ENCODE results near the gene CEP250. TPM values are rescaled to one million over a fixed set of nuclear protein-coding genes. Genes with fewer than 3 reads are reported as not detected.
A peak's percentile ranks its signal among the peaks of the same experiment; 100 is the strongest.

The CEP250 gene
- total and polyA plus RNA-seq, 4 experiments from 2014 or later = 4.4 to 76.9 (median 42.7) TPM

DNA sequence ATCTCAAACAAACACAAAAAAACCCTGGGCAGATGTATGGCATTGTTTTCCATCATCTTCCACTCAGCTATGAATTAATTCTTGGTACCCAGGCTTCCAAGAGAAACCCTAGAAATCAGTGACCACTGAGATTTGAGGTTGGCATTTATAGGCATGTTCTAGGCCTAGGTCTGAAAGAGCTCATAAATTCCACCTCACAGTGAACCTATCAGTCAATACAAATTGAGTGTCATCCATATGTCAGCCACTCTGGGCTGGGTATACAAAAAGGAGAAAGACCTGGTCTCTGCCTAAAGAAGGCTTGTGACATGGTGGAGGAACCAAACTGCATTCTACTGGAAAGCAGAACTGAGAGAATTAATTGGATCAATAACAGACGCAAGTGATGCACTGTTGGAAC lies 43.9 kb downstream of the CEP250 start:
- Mint-ChIP-seq H3K4me1 (peaks cover 10 to 26% (median 13%) of the 10 kb centered on the region in 4 donors), H3K9me3 (peaks cover 0 to 2% (median 0%) of the 10 kb centered on the region in 8 donors), H3K27me3 (no peaks in the 10 kb centered on the region), H3K27ac (peak overlapping the region in 6 of 7 donors; percentile 28 to 91 (median 62)), H3K36me3 (peaks cover 79 to 92% of the 10 kb centered on the region in 2 donors), H3K4me3 (no peak overlapping the region)
- Histone ChIP-seq H3K4me3 (ENCODE audit: low read length in 2 of 2) (no peak overlapping the region), H3K4me1 (ENCODE audit: insufficient read depth, low read length) (no peaks in the 10 kb centered on the region), H3K36me3 (ENCODE audit: insufficient read depth, low read length) (peaks cover 94% of the 10 kb centered on the region), H3K27me3 (ENCODE audit: insufficient read depth, low read length) (no peaks in the 10 kb centered on the region), H3K27ac (ENCODE audit: low read depth, low read length) (no peak overlapping the region), H3K9me3 (ENCODE audit: control insufficient read depth in 1 of 2, low read length in 2 of 2) (no peaks in the 10 kb centered on the region)
- ChIA-PET CTCF (ENCODE audit: partially characterized antibody) (interaction anchor here (0.8 to 1.4 kb wide), 2 partner anchors 14 to 1093 kb away, joined by 3 read pairs; no protein-coding TSS in a partner anchor), POLR2A (ENCODE audit: partially characterized antibody) (no interaction called here)
- intact Hi-C loops (cut with micrococcal nuclease) = no loop called here
- no peak for DNase-seq

DNA sequence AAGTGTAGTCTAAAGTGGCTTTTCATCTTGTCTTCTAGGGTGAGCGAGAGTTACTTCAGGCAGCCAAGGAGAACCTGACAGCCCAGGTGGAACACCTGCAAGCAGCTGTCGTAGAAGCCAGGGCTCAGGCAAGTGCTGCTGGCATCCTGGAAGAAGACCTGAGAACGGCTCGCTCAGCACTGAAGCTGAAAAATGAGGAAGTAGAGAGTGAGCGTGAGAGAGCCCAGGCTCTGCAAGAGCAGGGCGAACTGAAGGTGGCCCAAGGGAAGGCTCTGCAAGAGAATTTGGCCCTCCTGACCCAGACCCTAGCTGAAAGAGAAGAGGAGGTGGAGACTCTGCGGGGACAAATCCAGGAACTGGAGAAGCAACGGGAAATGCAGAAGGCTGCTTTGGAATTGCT lies 47.0 kb downstream of the CEP250 start:
- Histone ChIP-seq H3K9me3 (ENCODE audit: control insufficient read depth in 1 of 2, low read length in 2 of 2) (no peaks in the 10 kb centered on the region), H3K4me1 (ENCODE audit: insufficient read depth, low read length) (peaks cover 13% of the 10 kb centered on the region), H3K27me3 (ENCODE audit: insufficient read depth, low read length) (no peaks in the 10 kb centered on the region), H3K27ac (ENCODE audit: low read depth, low read length) (no peak overlapping the region), H3K36me3 (ENCODE audit: insufficient read depth, low read length) (peaks cover 91% of the 10 kb centered on the region), H3K4me3 (ENCODE audit: low read length in 2 of 2) (no peak overlapping the region)
- no peak overlapping the region for H3K4me3 Mint-ChIP-seq
- H3K36me3 Mint-ChIP-seq = peaks cover 78 to 96% of the 10 kb centered on the region in 2 donors
- H3K4me1 Mint-ChIP-seq = peaks cover 15 to 23% (median 17%) of the 10 kb centered on the region in 4 donors
- intact Hi-C loops (cut with micrococcal nuclease) = no loop called here
- POLR2A ChIA-PET (ENCODE audit: partially characterized antibody) = interaction anchor here (2.5 kb wide), 1 partner anchor 11 kb away, joined by 6 read pairs; no protein-coding TSS in a partner anchor
- H3K27me3 Mint-ChIP-seq = no peaks in the 10 kb centered on the region
- no peak for DNase-seq
- peaks cover 0 to 2% (median 0%) of the 10 kb centered on the region in 8 donors for H3K9me3 Mint-ChIP-seq
- peak overlapping the region in 4 of 7 donors; percentile 25 to 75 (median 52) for H3K27ac Mint-ChIP-seq
- CTCF ChIA-PET (ENCODE audit: partially characterized antibody) = interaction anchor here (0.8 to 2.2 kb wide), 3 partner anchors 11 to 38 kb away, joined by 3 to 7 read pairs (median 6); no protein-coding TSS in a partner anchor

DNA sequence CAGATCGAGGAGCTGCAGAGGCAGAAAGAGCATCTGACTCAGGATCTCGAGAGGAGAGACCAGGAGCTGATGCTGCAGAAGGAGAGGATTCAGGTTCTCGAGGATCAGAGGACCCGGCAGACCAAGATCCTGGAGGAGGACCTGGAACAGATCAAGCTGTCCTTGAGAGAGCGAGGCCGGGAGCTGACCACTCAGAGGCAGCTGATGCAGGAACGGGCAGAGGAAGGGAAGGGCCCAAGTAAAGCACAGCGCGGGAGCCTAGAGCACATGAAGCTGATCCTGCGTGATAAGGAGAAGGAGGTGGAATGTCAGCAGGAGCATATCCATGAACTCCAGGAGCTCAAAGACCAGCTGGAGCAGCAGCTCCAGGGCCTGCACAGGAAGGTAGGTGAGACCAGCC lies 47.9 kb downstream of the CEP250 start:
- H3K27ac Mint-ChIP-seq = peak overlapping the region in 5 of 7 donors; percentile 27 to 84 (median 77)
- DNase-seq = no peak
- Histone ChIP-seq H3K27me3 (ENCODE audit: insufficient read depth, low read length) (no peaks in the 10 kb centered on the region), H3K4me1 (ENCODE audit: insufficient read depth, low read length) (peaks cover 13% of the 10 kb centered on the region), H3K27ac (ENCODE audit: low read depth, low read length) (no peak overlapping the region), H3K4me3 (ENCODE audit: low read length in 2 of 2) (no peak overlapping the region), H3K36me3 (ENCODE audit: insufficient read depth, low read length) (peaks cover 90% of the 10 kb centered on the region), H3K9me3 (ENCODE audit: control insufficient read depth in 1 of 2, low read length in 2 of 2) (no peaks in the 10 kb centered on the region)
- peaks cover 15 to 23% (median 17%) of the 10 kb centered on the region in 4 donors for H3K4me1 Mint-ChIP-seq
- no peaks in the 10 kb centered on the region for H3K27me3 Mint-ChIP-seq
- CTCF ChIA-PET (ENCODE audit: partially characterized antibody) = interaction anchor here (0.8 to 2.2 kb wide), 3 partner anchors 10 to 39 kb away, joined by 3 to 7 read pairs (median 6); no protein-coding TSS in a partner anchor
- peaks cover 0 to 2% (median 0%) of the 10 kb centered on the region in 8 donors for H3K9me3 Mint-ChIP-seq
- intact Hi-C loops (cut with micrococcal nuclease) = no loop called here
- H3K36me3 Mint-ChIP-seq = peaks cover 77 to 92% of the 10 kb centered on the region in 2 donors
- POLR2A ChIA-PET (ENCODE audit: partially characterized antibody) = interaction anchor here (2.5 kb wide), 1 partner anchor 12 kb away, joined by 6 read pairs; no protein-coding TSS in a partner anchor
- H3K4me3 Mint-ChIP-seq = no peak overlapping the region

DNA sequence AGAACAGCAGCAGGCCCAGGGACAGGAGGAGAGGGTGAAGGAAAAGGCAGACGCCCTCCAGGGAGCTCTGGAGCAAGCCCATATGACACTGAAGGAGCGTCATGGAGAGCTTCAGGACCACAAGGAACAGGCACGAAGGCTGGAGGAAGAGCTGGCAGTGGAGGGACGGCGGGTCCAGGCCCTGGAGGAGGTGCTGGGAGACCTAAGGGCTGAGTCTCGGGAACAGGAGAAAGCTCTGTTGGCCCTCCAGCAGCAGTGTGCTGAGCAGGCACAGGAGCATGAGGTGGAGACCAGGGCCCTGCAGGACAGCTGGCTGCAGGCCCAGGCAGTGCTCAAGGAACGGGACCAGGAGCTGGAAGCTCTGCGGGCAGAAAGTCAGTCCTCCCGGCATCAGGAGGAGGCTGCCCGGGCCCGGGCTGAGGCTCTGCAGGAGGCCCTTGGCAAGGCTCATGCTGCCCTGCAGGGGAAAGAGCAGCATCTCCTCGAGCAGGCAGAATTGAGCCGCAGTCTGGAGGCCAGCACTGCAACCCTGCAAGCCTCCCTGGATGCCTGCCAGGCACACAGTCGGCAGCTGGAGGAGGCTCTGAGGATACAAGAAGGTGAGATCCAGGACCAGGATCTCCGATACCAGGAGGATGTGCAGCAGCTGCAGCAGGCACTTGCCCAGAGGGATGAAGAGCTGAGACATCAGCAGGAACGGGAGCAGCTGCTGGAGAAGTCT lies 48.6 kb downstream of the CEP250 start:
- Histone ChIP-seq H3K27ac (ENCODE audit: low read depth, low read length) (no peak overlapping the region), H3K27me3 (ENCODE audit: insufficient read depth, low read length) (no peaks in the 10 kb centered on the region), H3K9me3 (ENCODE audit: control insufficient read depth in 1 of 2, low read length in 2 of 2) (no peaks in the 10 kb centered on the region), H3K36me3 (ENCODE audit: insufficient read depth, low read length) (peaks cover 92% of the 10 kb centered on the region), H3K4me3 (ENCODE audit: low read length in 2 of 2) (no peak overlapping the region), H3K4me1 (ENCODE audit: insufficient read depth, low read length) (peaks cover 13% of the 10 kb centered on the region)
- H3K36me3 Mint-ChIP-seq = peaks cover 80 to 92% of the 10 kb centered on the region in 2 donors
- no peaks in the 10 kb centered on the region for H3K27me3 Mint-ChIP-seq
- DNase-seq = no peak
- H3K4me1 Mint-ChIP-seq = peaks cover 15 to 23% (median 17%) of the 10 kb centered on the region in 4 donors
- H3K9me3 Mint-ChIP-seq = peaks cover 0 to 2% (median 0%) of the 10 kb centered on the region in 8 donors
- CTCF ChIA-PET (ENCODE audit: partially characterized antibody) = no interaction called here
- peak overlapping the region in 5 of 7 donors; percentile 18 to 80 (median 59) for H3K27ac Mint-ChIP-seq
- intact Hi-C loops (cut with micrococcal nuclease) = no loop called here
- POLR2A ChIA-PET (ENCODE audit: partially characterized antibody) = interaction anchor here (2.5 kb wide), 1 partner anchor 13 kb away, joined by 6 read pairs; no protein-coding TSS in a partner anchor
- H3K4me3 Mint-ChIP-seq = no peak overlapping the region

DNA sequence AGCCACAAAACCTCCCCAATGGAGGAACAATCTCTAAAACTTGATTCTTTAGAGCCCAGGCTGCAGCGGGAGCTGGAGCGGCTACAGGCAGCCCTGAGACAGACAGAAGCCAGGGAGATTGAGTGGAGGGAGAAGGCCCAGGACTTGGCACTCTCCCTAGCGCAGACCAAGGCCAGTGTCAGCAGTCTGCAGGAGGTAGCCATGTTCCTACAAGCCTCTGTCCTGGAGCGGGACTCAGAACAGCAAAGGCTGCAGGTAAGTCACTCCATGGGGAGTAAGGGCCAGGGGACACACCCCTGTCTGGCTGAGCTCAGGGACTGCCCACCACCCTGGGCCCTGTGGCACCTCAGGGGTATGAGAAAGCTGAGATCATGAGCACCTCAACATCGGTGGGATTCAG lies 49.4 kb downstream of the CEP250 start:
- Mint-ChIP-seq H3K9me3 (peaks cover 0 to under 1% (median 0%) of the 10 kb centered on the region in 8 donors), H3K27me3 (no peaks in the 10 kb centered on the region), H3K27ac (peak overlapping the region in 4 of 7 donors; percentile 13 to 55 (median 26)), H3K36me3 (peaks cover 78 to 92% of the 10 kb centered on the region in 2 donors), H3K4me1 (peaks cover 11 to 23% (median 17%) of the 10 kb centered on the region in 4 donors), H3K4me3 (no peak overlapping the region)
- Histone ChIP-seq H3K4me1 (ENCODE audit: insufficient read depth, low read length) (peaks cover 13% of the 10 kb centered on the region), H3K27ac (ENCODE audit: low read depth, low read length) (no peak overlapping the region), H3K36me3 (ENCODE audit: insufficient read depth, low read length) (peaks cover 92% of the 10 kb centered on the region), H3K27me3 (ENCODE audit: insufficient read depth, low read length) (no peaks in the 10 kb centered on the region), H3K9me3 (ENCODE audit: control insufficient read depth in 1 of 2, low read length in 2 of 2) (no peaks in the 10 kb centered on the region), H3K4me3 (ENCODE audit: low read length in 2 of 2) (no peak overlapping the region)
- ChIA-PET POLR2A (ENCODE audit: partially characterized antibody) (no interaction called here), CTCF (ENCODE audit: partially characterized antibody) (no interaction called here)
- intact Hi-C loops (cut with micrococcal nuclease) = no loop called here
- DNase-seq = no peak

DNA sequence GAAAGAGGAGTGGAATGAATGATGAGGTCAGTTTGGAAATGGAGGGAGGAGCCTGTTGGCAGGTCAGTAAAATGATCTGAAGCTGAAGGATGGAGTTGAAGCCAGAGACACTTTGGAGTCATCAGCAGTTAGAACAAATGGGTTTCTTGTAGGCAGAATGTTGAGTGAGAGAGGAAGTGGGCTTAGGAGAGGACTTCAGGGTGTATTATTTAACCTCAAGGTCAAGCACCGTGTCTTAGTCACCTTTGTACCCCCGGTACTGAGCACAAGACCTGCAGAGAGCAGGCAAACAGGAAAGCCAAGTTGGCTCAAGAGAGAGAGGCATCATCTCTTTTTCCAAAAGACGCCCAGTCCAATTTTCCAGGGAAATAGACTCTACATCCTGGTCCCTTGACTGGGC lies 50.8 kb downstream of the CEP250 start:
- H3K27ac ChIP-seq (ENCODE audit: low read depth, low read length) = no peak overlapping the region
- CTCF ChIA-PET (ENCODE audit: partially characterized antibody) = interaction anchor here (1.2 kb wide), 1 partner anchor 11 kb away, joined by 3 read pairs; no protein-coding TSS in a partner anchor
- peaks cover 13% of the 10 kb centered on the region for H3K4me1 ChIP-seq (ENCODE audit: insufficient read depth, low read length)
- H3K27me3 ChIP-seq (ENCODE audit: insufficient read depth, low read length) = no peaks in the 10 kb centered on the region
- intact Hi-C loops (cut with micrococcal nuclease) = no loop called here
- peak overlapping the region in 1 of 8 donors; percentile 7 for H3K4me3 Mint-ChIP-seq
- H3K9me3 Mint-ChIP-seq = no peaks in the 10 kb centered on the region
- H3K36me3 Mint-ChIP-seq = peaks cover 65 to 90% of the 10 kb centered on the region in 2 donors
- peak overlapping the region; percentile 36 to 92 (median 68) for H3K27ac Mint-ChIP-seq
- POLR2A ChIA-PET (ENCODE audit: partially characterized antibody) = no interaction called here
- peaks cover 91% of the 10 kb centered on the region for H3K36me3 ChIP-seq (ENCODE audit: insufficient read depth, low read length)
- H3K4me1 Mint-ChIP-seq = peaks cover 11 to 23% (median 17%) of the 10 kb centered on the region in 4 donors
- H3K4me3 ChIP-seq (ENCODE audit: low read length in 2 of 2) = no peak overlapping the region
- no peaks in the 10 kb centered on the region for H3K27me3 Mint-ChIP-seq
- no peak for DNase-seq
- no peaks in the 10 kb centered on the region for H3K9me3 ChIP-seq (ENCODE audit: control insufficient read depth in 1 of 2, low read length in 2 of 2)

Data from CD4-positive, alpha-beta memory T cell (primary cell).